Fibroblast of skin of left quadriceps (primary cell): Measurements from ENCODE around the gene GRN.
A peak's percentile ranks its signal among the peaks of the same experiment; 100 is the strongest.
"Not testable (repeated sequence)": the region's sequence is repeated elsewhere in the genome, so short reads cannot be mapped to it uniquely, and the experiment has no call there.

Experiments
- DNase-seq, 2 experiments: peaks; one replicate each; pipeline ENCODE4 v3.0.0-alpha.2; 2013; ENCODE audit warnings: low read depth in 2 of 2

GRN gene

DNA sequence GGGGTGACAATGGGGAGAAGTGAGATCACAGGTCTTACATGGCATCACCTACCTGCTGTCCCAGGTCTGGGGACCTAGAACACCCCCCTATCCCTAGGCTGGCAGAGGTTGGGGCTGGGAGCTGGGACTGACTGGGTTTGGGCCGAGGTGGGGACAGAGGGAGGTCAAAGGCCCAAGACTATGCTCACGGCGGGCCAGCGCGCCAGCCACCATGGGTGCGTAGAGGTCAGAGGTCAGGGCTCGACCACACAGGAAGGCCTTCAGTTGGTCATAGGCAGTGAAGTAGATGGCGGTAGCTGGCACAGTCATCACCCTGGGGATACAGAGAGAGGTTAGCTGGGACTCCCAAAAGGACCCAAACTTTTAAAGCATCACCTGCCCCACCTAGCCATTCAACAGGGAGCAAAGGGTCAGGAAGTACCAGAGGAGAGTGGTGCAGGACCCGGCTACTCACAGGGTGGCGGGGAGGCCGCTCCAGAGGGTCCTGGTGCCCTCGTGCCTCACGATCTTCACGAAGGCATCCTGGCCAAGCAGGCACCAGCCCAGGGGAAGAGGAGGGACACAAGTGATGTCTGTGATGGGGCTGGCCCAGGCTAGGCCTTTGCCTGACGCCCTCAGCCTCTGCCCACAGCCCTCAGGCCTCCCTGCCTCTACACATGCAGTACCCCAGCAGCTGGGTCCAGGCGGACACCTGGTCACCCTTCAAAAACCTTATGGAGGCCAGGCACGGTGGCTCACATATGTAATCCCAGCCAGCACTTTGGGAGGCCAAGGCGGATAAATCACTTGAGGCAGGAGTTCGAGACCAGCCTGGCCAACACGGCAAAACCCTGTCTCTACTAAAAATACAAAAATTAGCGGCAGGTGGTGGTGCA lies 23.6 kb upstream of the GRN start:
- no peak for DNase-seq

DNA sequence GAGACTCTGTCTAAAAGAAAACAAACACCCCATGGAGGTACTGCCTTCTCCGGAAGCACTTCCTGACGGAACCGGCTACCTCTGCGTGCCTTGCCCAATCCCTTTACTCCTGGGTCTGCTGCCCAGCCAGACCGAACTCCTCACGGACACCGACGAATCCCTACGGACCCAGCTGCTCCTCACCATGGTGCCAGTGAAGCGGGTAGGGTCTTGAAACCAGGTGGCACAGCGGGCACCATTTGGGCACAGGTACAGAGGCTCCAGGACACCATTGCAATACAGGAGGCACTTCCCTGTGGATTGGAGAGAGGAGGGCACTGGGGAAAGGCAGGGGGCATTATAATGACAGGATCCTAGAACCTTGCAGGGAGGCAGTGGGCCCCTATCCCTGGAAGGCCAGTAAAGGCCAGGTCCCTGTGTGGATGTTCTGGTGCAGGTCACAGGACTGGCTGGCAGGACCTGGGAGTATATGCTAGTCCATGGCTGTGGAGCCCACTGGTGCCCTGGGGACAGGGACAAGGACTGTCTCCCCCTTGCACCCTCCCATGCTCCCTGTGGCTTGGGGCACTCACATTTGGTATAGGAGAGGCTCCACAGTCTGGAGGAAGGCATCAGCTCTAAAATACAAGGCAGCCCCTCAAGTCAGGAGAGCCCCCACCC lies 22.7 kb upstream of the GRN start:
- DNase-seq = no peak

DNA sequence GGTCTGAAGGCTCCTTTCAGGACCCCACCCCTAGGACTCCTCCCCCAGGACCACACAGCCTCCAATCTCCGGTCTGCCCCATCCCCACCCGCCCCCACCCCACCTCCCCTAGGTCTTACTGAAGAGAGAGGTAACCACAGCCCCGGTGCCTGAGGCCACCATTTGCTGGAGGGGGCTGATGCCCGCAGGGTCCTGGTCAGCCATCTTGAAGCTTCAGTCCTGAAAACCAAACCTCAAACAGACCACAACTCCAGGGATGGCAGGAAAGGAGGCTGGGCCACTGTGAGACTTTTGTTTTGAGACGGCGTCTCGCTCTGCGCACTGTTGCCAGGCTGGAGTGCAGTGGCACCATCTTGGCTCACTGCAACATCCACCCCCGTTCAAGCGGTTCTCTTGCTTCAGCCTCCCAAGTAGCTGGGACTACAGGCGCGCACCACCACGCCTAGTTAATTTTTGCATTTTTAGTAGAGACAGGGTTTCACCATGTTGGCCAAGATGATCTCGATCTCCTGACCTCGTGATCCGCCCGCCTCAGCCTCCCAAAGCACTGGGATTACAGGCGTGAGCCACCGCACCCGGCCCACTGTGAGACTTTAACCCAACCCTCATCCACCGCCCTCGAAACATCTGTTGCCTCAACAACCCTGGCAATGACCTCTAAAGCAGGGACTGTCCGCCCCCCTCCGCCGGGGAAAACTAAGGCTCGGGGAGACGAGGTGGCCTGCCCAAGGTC lies 21.6 kb upstream of the GRN start:
- no peak for DNase-seq

DNA sequence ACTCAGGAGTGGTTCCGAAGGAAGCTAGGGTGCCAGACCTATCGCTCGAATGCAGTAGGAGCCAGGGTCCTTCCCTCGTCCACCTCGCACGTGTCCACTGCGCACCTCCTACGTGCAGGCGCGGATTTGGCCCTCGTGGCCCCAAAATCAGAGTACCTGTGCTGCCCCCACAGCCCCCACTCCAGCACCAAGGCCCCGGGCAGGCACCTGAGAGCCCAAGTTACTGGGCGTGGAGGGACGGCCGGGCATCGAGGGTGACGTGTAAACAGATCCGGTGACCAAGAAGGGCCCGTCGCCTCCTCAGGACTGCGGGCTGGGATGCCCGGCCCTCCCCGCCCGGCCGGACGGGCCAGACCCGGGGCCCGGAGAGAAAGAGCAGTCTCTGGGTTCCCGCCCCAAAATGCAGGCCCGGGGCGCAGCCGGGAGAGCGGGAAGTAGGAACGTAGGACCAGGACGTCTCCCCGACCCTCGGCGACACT lies 21.0 kb upstream of the GRN start:
- DNase-seq = no peak

DNA sequence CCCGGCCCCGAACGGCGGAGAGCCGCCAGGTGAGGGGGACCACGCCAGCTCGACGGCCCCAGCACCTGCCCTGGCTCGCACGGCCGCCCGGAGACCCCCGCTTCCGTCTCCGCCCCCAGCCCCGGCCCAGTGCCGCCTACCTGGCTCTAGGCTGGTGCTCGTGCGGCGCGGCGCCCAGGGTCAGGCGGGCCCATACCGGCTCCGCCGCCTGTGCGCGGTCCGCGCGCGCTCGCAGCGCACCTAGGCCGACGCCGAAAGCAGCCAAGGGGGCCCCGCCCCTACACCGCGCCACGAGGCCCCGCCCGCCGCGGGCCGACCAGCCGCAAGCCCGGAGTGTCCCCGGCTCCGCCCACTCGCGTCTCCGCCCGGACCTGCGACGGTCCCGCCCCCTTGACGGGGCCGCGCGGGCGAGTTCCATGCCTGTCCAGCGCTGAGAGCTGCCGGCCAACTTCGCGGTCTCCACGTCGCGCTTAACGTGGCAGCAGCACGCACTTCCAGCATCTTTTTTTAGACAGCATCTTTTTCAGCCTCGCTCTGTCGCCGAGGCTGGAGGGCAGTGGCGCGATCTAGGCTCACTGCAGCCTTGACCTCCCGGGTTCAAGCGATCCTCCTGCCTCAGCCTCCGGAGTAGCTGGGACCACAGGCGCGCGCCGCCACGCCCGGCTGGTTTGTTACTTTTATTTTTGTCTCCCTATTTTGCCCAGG lies 20.4 kb upstream of the GRN start, which contains the start of gene SLC25A39:
TSS of gene SLC25A39 (minus strand) at position 253 of the 705 bp plus-strand sequence. CDS start 1,261 bp downstream, outside the sequence.
- peak; percentile 82 to 86 for DNase-seq

DNA sequence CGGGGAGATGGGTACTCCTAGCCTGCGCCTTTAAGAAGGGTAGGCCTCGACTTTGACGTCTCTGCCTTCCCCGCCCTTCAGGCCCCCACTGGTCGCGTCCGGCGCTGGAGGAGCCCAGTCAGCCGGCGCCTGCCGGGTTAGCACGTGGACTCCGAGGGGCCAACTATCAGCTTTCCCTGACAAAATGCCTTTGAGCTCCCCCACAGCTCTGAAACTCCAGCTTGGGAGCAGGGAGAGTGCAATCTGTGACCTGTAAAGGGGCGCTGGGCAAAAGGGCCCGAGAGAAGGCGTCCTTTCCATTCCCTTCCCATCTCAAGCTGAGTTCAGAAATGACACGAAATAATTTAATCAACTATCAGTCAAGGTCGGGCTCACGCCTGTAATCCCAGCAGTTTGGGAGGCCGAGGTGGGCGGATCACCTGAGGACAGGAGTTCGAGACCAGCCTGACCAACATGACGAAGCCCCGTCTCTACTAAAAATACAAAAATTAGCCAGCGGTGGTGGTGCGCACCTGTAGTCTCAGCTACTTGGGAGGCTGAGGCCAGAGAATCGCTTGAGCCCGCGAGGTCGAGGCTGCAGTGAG lies 18.1 kb upstream of the GRN start:
- DNase-seq = peak; percentile 94 to 95

DNA sequence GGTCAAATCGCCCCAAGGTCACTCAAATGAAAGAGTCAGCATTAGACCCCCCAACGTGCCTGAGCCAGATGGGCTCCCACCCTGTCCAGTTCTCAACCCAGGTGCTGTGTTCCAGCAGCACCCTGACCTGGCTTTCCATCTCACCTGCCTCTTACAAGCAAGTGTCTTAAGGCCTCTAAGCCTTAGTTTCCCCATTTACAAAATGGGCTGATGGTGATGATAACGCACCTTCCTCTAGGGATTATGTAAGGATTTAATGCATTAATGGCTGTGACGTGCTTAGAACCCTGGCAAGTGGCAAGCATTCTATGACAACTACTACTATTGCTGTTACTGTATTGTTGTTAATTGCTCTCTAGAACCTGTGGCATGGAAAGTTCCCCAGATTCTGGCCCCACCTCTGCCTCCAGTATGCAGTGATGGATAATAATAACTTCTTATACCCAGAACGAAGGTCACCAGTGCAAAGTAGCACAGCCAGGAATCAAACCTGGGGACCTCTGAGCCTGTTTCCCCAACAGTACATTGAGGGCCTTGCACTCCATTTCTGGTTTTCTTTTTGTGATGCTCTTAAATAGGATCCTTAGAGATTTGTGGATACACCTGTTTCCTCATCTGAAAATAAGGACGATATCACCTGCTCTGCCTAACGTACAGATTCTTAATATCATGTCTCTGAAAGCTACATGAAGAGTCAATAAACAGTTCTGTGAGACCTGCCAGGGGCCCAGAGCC lies 17.2 kb upstream of the GRN start:
- no peak for DNase-seq

DNA sequence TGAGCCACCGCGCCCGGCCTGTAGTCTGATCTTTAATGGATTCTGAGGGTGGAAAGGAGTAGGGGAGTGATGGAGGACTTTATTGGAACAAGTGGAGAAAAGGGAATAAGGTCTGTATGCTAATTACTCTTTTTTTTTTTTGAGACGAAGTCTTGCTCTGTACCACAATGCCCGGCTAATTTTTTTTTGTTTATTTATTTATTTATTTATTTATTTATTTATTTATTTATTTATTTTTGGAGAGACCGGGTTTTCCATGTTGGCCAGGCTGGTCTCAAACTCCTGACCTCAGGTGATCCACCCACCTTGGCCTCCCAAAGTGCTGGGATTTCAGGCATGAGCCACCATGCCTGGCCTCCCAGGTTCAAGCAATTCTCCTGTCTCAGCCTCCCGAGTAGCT lies 15.6 kb upstream of the GRN start:
- not testable (repeated sequence) for DNase-seq

DNA sequence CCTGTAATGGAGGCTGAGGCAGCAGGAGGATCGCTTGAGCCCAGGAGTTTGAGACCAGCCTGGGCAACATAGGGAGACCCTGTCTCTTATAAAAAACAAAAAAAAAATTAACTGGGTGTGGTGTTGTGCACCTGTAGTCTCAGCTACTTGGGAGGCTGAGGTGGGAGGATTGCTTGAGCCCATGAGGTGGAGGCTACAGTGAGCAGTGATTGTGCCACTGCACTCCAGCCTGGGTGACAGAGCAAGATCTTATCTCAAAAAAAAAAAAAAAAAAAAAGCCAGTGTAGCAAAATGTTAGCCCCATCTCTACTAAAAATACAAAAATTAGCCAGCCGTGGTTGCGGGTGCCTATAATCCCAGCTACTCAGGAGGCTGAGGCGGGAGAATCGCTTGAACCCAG lies 14.8 kb upstream of the GRN start:
- not testable (repeated sequence) for DNase-seq

DNA sequence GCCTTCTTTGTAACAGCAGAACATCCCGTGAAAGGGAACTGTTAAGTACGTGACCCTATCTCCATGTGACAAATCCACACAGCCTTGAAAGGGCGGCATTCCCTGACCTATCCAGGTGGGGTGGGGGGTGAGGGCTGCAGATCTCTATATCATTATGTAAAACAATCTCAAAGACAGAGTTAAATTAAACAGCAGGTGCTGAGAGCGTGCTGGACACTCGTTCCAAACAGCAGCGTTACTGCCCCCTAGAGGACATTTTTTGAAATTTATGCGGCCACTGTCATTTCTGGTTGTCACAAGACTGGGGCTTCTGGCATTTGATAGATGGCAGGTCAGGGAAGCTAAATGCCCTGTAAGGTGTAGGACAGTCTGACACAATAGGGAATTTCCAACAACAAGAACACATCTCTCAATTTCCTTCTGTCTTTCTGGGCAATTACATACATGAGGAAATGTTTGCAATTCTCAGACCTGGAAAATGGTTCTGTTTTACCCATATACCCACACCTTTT lies 13.8 kb upstream of the GRN start:
- DNase-seq = no peak

DNA sequence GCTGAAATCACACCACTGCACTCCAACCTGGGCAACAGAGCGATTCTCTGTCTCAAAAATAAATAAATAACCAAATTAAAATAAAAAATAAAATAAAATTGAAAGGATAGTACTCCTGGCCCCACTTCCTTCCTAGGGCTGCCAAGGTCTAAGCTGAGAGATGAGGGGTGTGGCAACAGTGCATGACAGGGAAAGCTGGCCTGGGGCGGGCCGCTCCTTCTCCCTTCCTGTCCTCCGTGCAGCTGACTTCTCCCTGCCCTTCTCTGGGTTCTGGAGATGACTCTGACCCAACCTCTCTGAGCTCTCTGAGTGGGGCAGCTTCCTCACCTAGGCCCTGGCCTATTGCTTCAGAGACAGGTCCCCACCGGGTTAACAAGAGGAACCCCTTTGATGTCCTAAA lies 11.7 kb upstream of the GRN start:
- DNase-seq = no peak

DNA sequence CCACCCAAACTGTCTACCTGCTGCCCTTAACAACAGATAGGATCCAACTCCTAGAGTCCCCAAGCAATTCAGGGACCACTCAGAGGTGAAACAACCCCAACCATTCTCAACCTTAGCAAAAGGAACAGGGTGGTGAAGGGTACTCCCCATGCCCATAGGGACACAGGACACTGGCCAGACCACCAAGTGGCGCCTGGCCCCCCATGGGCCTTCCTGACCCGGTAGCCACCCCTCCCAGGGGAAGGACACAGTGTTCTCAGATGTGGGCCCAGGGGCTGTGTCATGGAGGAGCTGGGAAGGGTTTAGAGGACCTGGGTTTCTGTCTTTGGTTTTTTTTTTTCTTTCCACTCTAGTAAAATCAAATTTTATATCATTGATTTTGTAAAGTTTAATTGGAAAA lies 10.8 kb upstream of the GRN start:
- no peak for DNase-seq

DNA sequence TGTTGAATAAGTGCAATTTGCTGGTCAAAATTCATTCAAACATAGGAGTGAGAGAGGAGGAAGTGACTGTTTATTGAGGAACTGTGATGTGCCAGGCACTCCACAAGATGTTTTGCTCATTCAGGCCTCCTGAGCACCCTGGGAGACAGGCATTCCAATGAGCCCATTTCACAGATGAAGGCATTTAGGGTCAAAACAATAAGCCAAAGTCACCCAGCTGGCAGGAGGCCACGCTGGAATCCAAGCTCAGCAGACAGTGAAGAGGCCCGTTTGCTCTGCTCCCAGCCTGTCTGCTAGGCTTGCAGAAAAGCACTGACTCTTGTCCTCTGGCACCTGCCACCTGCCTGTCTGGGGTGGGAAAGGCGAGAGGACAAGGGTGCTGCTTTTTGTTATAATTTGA lies 10.4 kb upstream of the GRN start:
- no peak for DNase-seq

DNA sequence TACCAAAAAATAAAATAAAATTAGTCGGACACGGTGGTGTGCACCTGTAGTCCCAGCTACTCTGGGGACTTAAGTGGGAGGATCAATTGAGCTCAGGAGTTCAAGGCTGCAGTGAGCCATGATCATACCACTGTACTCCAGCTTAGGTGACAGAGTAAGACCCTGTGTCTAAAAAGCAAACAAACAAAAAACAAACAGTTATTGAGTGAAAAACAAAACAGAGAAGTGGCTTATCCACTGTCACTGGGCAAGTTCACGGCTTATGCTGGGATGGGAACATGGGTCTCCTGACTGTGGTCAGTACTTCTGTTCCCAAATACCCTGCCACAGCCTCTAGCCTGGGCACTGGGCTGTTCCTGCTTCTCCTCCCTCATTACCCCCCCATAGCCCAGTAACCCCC lies 9.5 kb upstream of the GRN start:
- DNase-seq = no peak

DNA sequence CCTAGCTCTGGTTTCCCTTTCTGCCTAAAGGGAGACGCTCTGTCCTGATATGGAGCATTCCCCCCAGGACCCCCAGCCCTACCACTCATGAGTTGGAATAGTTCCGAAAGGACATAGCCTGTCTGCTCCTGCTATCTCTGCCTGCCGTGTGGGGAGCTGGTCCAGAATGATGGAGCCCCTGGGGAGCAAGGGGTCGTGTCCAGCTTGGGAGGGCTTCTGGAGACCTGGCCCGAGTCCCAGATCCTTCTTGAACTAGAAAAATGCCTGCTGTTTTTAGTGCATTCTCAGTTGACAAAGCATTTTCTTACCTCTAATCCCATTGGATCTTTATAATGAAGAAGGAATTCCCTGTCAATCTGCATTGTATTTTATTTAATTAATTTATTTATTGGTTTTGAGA lies 9.1 kb upstream of the GRN start:
- DNase-seq = no peak

DNA sequence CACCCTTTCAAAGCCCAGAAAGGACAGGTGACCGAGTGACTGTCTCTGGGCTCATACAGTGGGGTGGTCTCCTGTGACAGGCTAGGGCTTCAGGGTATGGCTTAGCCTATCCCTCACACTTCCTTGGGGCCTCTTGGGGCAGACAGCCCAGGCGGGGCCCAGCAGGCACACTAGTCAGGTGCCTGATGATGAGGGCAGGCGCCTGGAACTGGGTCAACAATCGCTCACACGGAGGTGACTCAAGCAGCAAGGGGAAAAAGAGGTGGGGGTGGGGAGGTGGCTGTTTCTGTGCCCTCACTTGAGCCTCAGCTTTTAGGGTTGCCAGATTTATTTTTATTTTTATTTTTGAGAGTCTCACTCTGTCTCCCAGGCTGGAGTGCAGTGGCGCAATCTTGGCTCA lies 6.4 kb upstream of the GRN start:
- DNase-seq = no peak

DNA sequence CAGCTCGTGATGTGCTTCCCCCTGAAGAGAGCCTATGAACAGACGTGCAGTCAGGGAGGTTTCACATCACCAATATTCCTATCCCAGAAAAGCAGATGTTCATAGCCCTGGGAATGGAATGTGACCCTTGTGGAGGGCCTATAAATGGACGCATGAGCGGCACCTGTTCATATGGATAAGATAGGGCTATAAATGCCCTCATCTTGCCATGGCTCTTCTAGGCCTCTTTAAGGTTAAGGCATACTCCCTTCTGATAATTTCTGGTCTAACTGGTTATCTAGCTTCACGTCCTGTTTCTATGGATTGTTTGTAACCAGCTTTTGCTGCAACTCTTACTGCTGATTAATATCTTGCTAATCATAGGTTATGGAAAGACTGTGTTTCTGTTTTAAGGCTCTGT lies 4.5 kb upstream of the GRN start:
- not testable (repeated sequence) for DNase-seq

DNA sequence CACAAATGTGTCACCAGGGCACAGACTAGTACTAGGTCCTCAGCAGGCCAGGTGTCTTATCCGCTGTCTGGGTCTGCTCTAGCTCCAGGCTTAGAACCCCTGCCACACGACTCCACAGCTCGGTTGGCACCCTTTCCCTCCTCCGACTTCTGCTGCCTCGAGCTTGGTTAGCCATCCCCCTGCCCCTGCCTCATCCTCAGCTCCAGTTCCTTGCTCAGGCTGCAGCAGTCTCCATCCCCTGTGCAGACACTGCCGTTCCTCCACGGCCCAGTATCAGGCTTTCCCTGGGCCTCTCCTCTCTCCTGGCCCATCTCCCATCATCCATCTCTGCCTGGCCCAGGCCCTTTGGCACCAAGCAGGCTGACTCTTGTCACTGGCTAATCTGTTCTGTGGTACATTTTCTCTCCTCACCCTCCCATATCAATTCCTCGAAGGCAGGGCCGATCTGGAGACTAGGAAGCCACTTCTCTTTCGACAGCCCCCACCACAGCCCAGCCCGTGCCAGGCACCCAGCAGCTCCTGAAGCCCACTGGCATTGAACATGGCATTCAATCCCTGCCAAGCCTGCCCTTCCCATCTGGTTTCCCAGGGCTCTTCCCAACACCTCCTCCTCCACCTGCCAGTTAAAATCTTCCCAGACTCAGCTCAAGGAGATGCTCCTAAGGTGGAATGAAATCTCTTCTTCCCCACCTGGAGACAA lies 1.4 kb upstream of the GRN start:
- DNase-seq = no peak

DNA sequence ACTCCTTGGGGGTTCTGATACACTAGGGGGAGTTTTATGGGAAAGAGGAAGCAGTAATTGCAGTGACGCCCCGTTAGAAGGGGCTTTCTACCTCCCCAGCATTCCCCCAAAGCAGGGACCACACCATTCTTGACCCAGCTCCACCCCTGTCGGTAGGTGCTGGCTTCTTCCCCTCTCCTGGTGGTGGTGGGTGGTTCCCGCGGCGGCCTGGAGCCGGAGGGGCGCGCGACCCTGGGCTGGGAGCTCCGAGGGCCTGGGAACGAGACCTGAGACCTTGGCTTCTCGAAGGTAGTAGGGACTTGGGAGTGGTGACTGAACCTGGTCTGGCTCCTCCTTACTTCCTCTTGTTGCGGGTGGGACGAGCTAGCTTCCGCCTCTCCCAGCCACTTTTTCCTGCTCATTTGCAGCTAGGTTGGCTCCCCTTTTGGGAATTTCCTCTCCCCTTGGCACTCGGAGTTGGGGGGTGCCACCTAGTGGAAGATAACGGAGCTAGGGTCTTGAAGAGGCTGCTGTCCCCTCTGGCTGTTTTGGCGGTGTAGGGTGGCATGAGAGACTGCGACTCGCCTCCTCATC lies 438 bp downstream of the GRN start:
- DNase-seq = peak in 1 of 2 experiments; percentile 32
